GM19240 (cell line): Measurements from ENCODE around the gene PODXL2.

ENCODE experiments used
- DNase-seq: peaks from one replicate; pipeline ENCODE4 v3.0.0; 2011; ENCODE audit warnings: low spot score; ENCODE audit not compliant: insufficient read length

The PODXL2 gene

GRCh38 chr3:127720985-127721935 is 92.3 kb downstream of the PODXL2 start:
- DNase-seq = no peak

- no peak for DNase-seq
Observed at GRCh38 chr3:127722091-127722784, 93.3 kb downstream of the PODXL2 start.
